Fibroblast of skin of left biceps (primary cell): ENCODE data around the gene DOCK11.

Experiments used
- DNase-seq, 2 experiments: peaks; one replicate each; pipeline ENCODE4 v3.0.0-alpha.2; 2013; ENCODE audit warnings: low read depth in 2 of 2

Gene DOCK11

GRCh38 chrX:118530219-118530911 lies 34.8 kb downstream of the DOCK11 start:
- DNase-seq = no peak

DNA sequence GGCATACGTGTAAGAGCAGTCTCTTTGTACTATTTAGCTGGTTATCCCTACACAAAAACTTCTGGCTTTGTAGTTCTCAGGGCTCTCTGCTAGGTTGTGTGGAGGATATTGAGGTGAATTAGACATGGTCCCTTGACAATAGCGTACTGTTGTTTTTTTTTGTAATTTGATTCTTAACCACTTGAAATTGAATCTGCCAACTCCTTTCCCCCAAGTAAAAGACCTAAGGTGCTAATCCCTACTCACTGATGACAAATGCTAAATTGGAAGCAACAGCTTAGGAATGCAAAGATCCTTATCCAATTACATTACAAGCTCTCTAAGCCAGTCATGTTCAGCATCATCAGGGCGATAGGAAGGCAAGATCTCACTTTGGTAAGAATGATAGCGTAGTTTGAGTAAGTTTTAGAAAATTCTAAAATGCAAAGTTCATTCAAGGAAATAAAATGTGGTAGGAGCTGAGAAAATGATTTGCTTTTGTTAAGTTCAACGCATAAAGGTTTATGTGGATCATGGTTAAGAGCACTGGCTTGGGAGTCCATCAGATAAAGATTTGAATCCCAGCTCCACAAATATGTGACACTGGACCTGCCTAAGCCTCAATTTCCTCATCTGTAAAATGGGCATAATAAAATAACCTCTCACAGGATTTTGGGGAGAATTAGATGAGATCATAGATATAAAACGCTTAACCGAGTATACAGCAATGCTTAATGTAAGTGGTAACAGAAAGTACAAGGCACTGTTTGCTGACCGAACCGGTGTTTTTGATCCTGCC lies 39.3 kb downstream of the DOCK11 start:
- DNase-seq = no peak

GRCh38 chrX:118536204-118536603 lies 40.6 kb downstream of the DOCK11 start:
- DNase-seq = no peak

DNA sequence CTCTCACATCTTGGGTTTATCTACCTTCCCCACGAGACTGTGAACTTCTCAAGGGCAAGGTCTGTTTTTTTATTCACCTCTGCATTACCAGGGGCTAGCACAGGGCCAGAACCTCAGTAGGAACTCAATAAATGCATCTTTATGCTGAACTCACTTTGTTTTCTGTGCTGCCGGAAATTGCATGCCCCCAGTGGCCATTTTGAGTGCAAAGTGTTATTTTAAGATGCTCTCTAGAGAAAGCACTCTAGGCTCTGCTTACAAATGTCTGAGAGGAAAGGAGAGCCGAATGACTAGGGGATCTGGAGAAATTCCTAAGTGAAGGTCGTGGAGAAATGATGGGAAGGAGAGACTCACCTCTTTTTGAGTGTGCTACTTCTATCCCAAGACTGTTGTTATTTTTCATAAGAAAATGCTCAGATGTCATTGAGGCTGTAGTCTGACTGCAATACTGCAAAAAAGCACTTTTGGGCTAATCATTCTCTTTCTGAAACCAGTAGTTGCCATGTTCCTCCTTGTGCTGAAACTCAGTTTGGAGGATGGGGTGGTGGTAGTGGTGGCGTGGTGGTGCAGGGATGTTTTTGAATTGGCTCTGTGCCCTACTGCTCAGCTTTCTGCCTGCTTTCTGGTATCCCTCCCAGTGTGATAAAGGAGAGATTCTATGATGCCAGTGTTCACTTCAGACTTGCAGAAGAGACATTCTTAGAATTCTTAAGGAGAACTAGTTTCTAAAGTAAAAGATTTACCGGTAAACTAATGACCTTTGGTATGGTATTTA lies 41.3 kb downstream of the DOCK11 start:
- no peak for DNase-seq

DNA sequence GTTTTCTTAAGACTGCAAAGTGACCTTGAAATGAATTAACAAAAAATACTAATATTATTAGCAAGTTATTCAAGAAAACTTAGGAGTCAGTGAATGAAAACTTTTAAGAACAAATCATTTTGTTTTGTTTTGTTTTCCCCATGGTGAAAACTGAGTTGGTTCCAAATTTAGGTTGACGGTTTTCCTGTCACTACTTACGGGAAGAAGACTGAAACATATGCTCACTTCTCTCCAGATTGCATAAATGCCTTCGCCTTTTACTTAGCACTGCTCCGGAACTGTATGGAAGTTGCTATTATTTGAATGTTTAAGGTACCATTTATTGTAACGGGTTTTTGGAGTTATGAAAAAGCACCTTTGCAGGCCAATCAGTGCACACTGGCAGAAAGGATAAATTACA lies 42.8 kb downstream of the DOCK11 start:
- DNase-seq = no peak

GRCh38 chrX:118540342-118540741 lies 44.7 kb downstream of the DOCK11 start:
- no peak for DNase-seq

- DNase-seq = no peak
Observed at GRCh38 chrX:118541482-118541881, 45.9 kb downstream of the DOCK11 start.

GRCh38 chrX:118545510-118545909 lies 49.9 kb downstream of the DOCK11 start:
- DNase-seq = no peak

DNA sequence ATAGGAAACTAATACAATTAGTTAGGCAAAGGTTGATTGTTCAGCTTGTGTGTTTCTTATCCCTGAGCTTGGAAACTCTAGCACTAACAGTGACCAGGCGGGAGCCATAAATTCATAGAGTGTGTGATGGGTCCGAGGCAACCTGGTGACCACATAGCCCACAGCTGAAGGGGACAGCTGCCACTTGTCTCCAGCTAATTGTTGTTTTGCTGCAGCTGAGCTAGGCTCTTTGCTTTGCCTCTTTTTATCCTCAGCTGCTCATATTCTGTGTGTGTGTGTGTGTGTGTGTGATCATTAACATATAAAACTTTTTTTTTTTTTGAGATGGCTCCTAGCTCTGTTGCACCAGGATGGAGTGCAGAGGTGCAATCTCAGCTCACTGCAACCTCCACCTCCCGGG lies 53.2 kb downstream of the DOCK11 start:
- DNase-seq = no peak

- no peak for DNase-seq
Observed at GRCh38 chrX:118550792-118551191, 55.2 kb downstream of the DOCK11 start.

GRCh38 chrX:118551426-118551825 lies 55.8 kb downstream of the DOCK11 start:
- DNase-seq = no peak

DNA sequence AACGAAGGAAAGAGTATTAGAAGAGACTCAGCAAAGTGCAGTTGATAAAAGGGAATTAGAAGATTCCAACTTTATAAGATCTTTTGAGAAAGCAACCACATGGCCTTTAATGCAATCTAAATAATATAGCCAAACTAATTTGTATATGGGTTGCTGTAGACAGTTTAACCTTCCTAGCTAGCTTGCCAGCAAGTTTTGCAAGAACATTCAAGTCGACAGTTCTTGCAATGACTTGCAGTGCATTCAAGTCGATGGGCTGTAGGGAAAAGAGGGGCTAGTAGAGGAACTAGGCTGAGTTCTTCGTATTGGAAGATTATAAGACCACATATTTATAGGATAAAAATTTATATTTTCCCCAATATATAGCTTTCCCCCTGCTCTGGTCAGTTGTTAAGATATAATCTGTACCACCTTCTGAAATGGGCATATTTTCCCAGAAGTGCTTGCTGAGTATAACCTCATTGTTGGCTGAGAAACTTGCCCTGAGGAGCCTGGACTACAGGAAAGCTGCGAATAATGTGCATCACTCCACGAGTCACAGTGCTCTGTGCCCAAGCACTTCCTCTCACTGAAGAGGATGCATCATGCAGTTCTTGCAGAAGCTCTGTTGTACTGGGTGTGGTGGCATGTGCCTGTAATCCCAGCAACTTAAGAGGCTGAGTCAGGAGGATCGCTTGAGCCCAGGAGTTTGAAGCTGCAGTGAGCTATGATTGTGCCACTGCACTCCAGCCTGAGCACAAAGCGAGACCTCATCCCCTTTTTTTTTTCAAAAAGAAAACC lies 56.7 kb downstream of the DOCK11 start:
- DNase-seq = no peak

DNA sequence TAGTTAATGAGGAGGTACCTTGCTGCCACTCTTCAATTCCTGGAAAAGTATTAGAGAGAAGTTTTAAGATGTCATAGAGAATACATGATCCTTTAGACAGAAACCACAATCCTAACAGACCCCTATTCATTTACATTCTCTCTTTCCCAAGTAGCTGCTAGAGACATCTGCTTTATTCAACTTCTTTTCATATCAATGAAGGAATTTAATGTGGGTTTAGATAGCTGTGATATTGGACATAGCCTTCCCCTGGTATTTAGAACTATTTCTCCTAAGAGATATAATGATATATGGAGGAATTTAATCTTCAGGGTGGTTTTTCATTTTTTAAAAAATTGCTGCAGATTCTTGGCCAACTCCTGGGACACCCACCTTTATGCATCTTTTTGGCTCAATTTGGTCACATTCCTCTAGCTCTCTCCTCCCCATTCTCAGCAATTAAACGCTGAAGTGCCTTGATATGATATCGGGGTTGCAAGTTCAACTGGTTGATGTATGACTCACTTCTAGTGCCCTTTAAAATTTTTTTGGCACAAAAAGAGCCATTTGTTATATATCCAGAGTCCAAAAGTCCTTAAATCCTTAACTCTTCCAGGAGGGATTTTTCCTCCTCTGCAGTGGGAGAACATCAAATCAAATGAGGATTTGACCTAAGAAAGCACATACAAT lies 57.6 kb downstream of the DOCK11 start:
- no peak for DNase-seq

GRCh38 chrX:118554511-118554910 lies 58.9 kb downstream of the DOCK11 start:
- no peak for DNase-seq

- no peak for DNase-seq
Observed at GRCh38 chrX:118558926-118559325, 63.3 kb downstream of the DOCK11 start.

DNA sequence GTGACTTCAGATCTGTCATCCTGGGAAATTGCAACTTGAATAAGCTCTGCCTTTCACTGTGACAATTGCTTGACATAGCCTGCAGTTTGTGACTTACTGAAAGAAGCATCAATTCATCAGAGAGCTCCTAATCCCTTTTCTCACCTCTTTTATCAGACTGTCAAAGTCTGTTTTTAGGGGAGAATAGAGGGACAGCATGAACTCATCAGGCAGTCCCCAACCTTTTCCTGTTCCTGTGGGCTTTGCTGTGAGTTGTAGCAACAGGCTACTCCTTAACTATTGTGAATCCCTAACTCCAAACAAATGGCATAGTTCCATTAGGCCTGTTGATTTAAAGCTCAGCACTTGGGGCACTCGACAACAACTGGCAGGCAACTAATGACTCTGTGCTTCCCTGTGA lies 64.9 kb downstream of the DOCK11 start:
- DNase-seq = no peak

DNA sequence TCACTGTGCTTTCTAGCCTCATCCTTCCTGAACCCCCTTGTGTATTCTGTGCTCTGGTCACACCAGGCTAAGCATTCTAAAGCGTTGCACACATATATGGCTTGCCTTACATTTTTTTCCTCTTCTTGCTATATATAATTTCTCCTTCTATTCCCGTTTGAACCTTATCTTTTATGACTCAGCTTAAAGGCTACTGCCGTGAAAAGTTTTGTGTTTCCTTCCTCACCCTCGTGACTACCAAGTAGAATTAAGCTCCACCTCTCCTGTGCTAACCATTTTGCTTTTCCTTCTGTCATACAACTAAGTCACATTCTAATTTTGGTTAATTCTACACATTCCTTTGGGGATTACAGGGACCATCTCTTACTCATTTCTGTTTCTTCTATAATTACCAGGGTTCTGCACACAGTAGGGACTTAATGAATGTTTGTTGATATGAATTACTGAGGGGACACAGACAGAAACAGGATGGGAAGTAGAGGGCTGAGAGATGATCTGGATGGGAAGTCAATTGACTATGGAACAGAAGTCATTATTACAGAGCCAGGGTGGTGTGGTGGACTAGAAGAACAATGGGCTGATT lies 67.1 kb downstream of the DOCK11 start:
- no peak for DNase-seq

- DNase-seq = no peak
Observed at GRCh38 chrX:118564498-118564897, 68.9 kb downstream of the DOCK11 start.

DNA sequence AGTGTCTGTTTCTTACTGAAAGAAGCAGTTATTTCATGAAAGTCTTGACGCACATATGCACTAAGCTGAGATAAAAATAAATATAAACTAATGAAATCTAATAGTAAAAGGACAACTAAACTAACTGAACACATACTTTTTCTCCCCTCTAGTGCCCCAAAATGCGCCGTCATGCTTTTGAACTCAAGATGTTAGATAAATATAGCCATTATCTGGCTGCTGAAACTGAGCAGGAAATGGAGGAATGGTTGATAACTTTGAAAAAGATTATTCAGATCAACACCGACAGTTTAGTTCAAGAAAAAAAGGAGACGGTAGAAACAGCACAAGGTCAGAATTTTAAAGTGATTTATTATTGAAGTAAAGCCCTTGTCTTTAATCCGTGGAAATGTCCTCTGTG lies 70.2 kb downstream of the DOCK11 start:
- DNase-seq = no peak

DNA sequence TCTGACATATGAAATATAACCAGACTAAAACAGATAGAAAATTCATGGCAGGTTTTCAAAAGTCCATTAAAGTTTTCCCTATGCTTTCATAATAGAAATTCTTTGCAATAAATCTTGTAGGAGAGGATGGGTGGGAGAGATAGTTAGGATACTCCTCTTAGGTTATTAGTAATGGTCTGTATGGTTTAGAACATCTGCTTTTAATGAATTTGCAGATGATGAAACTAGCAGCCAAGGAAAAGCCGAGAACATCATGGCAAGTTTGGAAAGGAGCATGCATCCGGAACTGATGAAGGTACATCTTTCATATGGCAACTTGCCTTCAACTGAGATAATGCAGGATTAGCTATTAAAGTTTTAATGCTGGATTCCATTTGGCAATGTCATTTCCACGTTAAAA lies 70.7 kb downstream of the DOCK11 start:
- peak; percentile 79 to 84 for DNase-seq

- DNase-seq = no peak
Observed at GRCh38 chrX:118569676-118570075, 74.1 kb downstream of the DOCK11 start.
